Mesodermal cell (in vitro differentiated cells): Measurements from ENCODE around the gene SPRED2.

Source experiments
- H3K27ac ChIP-seq: 2 replicates; pipeline ENCODE4 v1.7.0; 2013; ENCODE audit warnings: mild to moderate bottlenecking, low read depth, low read length, moderate library complexity; ENCODE audit not compliant: severe bottlenecking
- H3K36me3 ChIP-seq: 2 replicates; pipeline ENCODE4 v1.7.1; 2013; ENCODE audit warnings: mild to moderate bottlenecking, low read length, moderate library complexity; ENCODE audit not compliant: control insufficient read depth, insufficient read depth
- H3K4me1 ChIP-seq: one replicate; pipeline ENCODE4 v1.7.1; 2013; ENCODE audit warnings: mild to moderate bottlenecking, low read length; ENCODE audit not compliant: insufficient read depth, control insufficient read depth, poor library complexity, severe bottlenecking
- H3K4me3 ChIP-seq: 2 replicates; pipeline ENCODE4 v1.7.0; 2013; ENCODE audit warnings: low read length, control low read depth, mild to moderate bottlenecking; ENCODE audit not compliant: insufficient read depth, poor library complexity, severe bottlenecking; ENCODE audit errors: extremely low read depth
- H3K9me3 ChIP-seq: 2 replicates; pipeline ENCODE4 v1.7.1; 2013; ENCODE audit warnings: mild to moderate bottlenecking, low read length, moderate library complexity; ENCODE audit not compliant: control insufficient read depth
- WGBS, 2 experiments: methylation state at CpG; one replicate each; pipeline ENCODE4 v1.1.5; 2013; ENCODE audit warnings: missing lambda C conversion rate in 2 of 2; ENCODE audit not compliant: insufficient coverage in 2 of 2; 5-methylcytosine and 5-hydroxymethylcytosine counted together

Gene SPRED2

DNA sequence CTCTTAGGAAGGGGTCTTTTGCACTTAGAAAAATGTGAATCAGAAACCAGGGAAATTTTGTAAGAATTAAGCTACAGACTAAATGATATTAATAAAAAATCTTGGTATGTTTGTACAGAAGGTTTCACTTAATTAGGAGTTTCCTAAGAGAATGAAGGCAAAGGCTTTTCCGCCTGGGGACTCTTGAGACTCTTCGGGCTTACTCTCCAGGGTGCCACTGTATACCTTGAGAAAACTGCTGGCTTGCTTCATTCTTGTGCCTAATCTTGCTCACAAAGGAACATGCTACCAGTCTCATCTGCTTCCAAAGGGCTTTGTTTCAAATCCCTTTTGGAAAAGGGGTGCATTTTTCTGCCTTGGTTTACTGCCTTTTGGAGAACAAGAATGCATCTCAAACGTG is 155.3 kb downstream of the SPRED2 start:
- WGBS, 2 experiments, result 51 to 65% methylated on average over 3 of the region's 3 CpGs
- Histone ChIP-seq H3K27ac (peak overlapping the region; percentile 51), H3K4me1 (peaks cover 50% of the 10 kb centered on the region), H3K9me3 (no peaks in the 10 kb centered on the region), H3K36me3 (peaks cover 13% of the 10 kb centered on the region), H3K4me3 (no peak overlapping the region)

DNA sequence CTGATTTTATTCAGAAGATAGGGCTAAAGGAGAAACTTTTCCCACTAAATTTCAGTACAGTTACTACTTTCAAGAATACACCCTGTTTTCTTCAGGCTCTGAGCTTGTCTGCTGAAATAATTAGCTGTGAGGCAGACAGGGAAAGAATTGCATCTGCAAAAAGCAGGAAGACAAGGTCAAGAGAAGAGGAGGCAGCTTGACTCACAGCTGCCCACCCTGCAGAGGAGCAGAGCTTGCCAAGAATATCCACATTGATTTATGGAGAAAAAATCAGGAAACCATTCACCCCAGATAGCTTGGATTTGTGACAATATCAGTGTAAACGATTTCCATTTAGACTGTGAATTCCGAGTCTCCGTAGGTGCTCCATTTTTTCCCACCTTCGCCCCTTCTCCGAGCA is 155.8 kb downstream of the SPRED2 start:
- Histone ChIP-seq H3K4me3 (no peak overlapping the region), H3K9me3 (no peaks in the 10 kb centered on the region), H3K36me3 (peaks cover 18% of the 10 kb centered on the region), H3K27ac (peak overlapping the region; percentile 46), H3K4me1 (peaks cover 50% of the 10 kb centered on the region)
- 80 to 94% methylated on average over 2 to 5 of the region's 5 CpGs for WGBS, 2 experiments

- H3K4me1 ChIP-seq, result peaks cover 50% of the 10 kb centered on the region
- WGBS, 2 experiments, result 17 to 33% methylated on average over 1 to 3 of the region's 4 CpGs
- peaks cover 24% of the 10 kb centered on the region for H3K36me3 ChIP-seq
Measured at GRCh38 chr2:65275141-65275915, 157.1 kb downstream of the SPRED2 start.

DNA sequence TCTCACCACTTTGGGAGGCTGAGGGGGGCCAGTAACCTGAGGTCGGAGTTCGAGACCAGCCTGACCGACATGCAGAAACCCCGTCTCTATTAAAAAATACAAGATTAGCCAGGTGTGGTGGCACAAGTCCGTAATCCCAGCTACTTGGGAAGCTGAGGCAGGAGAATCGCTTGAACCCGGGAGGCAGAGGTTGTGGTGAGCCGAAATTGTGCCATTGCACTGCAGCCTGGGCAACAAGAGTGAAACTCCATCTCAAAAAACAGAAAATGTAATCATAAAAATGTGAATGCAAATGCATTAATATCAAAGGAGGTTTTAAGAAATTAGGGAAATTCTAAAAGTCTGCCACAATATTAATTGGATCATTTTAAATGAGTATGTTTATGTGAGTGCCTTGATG is 159.1 kb downstream of the SPRED2 start:
- no peak overlapping the region for H3K4me3 ChIP-seq
- 88 to 91% methylated on average over 6 to 7 of the region's 8 CpGs for WGBS, 2 experiments
- no peak overlapping the region for H3K27ac ChIP-seq
- H3K4me1 ChIP-seq, result peaks cover 38% of the 10 kb centered on the region
- H3K36me3 ChIP-seq, result peaks cover 39% of the 10 kb centered on the region
- H3K9me3 ChIP-seq, result no peaks in the 10 kb centered on the region

More at GRCh38 chr2:65275141-65275915, 157.1 kb downstream of the SPRED2 start:
- Histone ChIP-seq H3K4me3 (no peak overlapping the region), H3K9me3 (no peaks in the 10 kb centered on the region), H3K27ac (peak overlapping the region; percentile 49)

- 44 to 100% methylated on average over 1 of the region's 4 CpGs for WGBS, 2 experiments
- no peak overlapping the region for H3K27ac ChIP-seq
- peaks cover 3% of the 10 kb centered on the region for H3K4me1 ChIP-seq
- H3K36me3 ChIP-seq, result peaks cover 68% of the 10 kb centered on the region
- H3K9me3 ChIP-seq, result no peaks in the 10 kb centered on the region
- H3K4me3 ChIP-seq, result no peak overlapping the region
Measured at GRCh38 chr2:65268957-65269356, 163.4 kb downstream of the SPRED2 start.

- 100% methylated on average over 1 of the region's 1 CpG; no CpG with 5 or more reads in 1 of the 2 experiments for WGBS, 2 experiments
- H3K27ac ChIP-seq, result no peak overlapping the region
- H3K4me1 ChIP-seq, result peaks cover 3% of the 10 kb centered on the region
- no peak overlapping the region for H3K4me3 ChIP-seq
- H3K9me3 ChIP-seq, result no peaks in the 10 kb centered on the region
- H3K36me3 ChIP-seq, result peaks cover 70% of the 10 kb centered on the region
Measured at GRCh38 chr2:65267008-65267407, 165.4 kb downstream of the SPRED2 start.

DNA sequence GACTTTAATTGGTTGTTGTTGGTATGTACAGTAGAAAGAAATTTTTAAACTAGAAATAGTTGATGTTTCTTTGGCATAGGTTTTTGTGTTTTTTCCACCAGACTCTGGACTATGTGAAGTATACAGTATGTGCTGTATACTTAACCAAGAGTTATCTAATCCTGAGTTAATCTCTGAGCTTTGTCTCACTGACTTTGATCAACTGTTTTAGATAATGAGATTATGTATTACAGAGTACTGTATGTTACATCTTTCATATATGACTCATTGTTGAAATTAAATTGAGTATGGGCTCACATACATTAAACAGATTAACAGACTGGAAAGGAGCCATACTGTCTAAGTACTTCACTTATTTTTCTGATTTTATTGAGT is 166.7 kb downstream of the SPRED2 start:
- H3K9me3 ChIP-seq, result no peaks in the 10 kb centered on the region
- no peak overlapping the region for H3K27ac ChIP-seq
- no peak overlapping the region for H3K4me3 ChIP-seq
- H3K4me1 ChIP-seq, result peaks cover 3% of the 10 kb centered on the region
- H3K36me3 ChIP-seq, result peaks cover 71% of the 10 kb centered on the region

DNA sequence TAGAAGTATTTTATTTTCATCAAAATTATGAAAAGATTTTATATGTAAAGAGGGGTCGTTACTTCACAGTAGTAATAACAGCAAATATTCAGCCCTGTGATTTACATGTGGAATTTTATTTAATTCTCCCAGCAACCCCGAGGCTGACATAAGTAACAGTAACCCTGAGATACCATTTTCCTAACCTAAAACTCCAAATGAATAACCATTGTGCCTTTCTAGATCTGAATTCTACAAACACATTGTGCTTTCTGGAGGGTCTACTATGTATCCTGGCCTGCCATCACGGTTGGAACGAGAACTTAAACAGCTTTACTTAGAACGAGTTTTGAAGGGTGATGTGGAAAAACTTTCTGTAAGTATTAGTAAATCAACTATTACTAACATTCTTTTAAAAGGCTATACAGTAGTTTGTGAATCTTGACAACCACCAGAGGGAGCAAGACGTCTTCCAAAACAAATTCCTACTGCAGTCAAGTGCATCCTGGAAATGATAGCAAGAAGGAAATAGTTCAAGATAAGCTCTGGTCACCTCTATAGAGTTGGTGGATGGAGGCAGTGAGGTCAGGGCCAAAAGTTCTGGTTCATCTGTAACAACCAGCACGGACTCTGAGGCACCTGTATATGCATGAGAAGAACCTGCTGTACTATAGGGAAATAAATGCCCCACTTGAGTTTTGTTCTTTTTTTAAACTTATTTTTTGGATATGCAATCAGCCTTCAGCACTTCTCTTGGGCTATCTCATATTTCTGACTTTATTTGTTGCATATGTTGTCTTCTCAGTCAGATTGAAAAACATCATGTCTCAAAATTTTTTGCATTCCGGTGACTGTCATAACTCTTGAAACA is 167.4 kb downstream of the SPRED2 start:
- H3K9me3 ChIP-seq, result no peaks in the 10 kb centered on the region
- H3K4me3 ChIP-seq, result no peak overlapping the region
- 69 to 70% methylated on average over 2 to 3 of the region's 8 CpGs for WGBS, 2 experiments
- H3K4me1 ChIP-seq, result peaks cover 3% of the 10 kb centered on the region
- H3K36me3 ChIP-seq, result peaks cover 67% of the 10 kb centered on the region
- no peak overlapping the region for H3K27ac ChIP-seq

DNA sequence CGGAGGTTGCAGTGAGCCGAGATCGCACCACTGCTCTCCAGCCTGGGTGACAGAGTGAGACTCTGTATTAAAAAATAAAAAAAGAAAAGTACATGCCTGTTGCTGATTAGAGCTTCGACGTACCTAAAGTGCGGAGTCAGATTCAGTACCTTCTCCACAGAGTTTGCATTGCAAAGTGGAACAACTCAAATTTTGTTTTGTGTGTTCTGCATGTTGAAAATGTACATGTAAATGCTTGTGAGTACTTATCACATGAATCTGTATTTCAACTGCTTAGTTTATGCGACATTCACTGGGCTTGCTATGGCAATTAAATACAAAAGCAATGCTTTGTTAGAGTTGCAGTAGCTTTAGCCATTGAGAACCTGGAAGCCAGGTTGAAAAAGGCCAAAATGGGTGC is 168.4 kb downstream of the SPRED2 start:
- H3K36me3 ChIP-seq, result peaks cover 63% of the 10 kb centered on the region
- no peak overlapping the region for H3K27ac ChIP-seq
- no peak overlapping the region for H3K4me3 ChIP-seq
- 82 to 85% methylated on average over 7 of the region's 7 CpGs for WGBS, 2 experiments
- H3K4me1 ChIP-seq, result peaks cover 3% of the 10 kb centered on the region
- no peaks in the 10 kb centered on the region for H3K9me3 ChIP-seq

DNA sequence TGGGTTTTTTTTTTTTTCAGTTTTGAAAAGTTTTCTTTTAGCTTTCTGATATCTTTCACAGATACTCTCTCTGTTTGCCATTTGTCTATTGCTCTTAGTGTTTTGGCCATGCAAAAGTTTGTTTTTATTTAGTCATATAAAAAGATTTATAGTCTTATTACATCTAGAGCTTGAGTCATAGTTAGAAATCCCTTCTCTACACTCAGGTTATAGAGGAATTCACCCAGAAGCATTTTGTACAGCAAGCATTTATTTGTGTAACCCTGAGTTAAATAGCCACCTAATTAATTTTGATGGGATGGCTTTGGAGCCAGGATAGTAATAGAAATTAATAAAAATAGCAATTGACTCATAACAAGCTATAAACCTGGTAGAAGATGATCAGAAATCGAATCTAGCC is 169.1 kb downstream of the SPRED2 start:
- Histone ChIP-seq H3K4me1 (peaks cover under 1% of the 10 kb centered on the region), H3K27ac (no peak overlapping the region), H3K4me3 (no peak overlapping the region), H3K9me3 (no peaks in the 10 kb centered on the region), H3K36me3 (peaks cover 64% of the 10 kb centered on the region)
- no CpG with 5 or more reads among the region's 1 CpG for WGBS, 2 experiments

DNA sequence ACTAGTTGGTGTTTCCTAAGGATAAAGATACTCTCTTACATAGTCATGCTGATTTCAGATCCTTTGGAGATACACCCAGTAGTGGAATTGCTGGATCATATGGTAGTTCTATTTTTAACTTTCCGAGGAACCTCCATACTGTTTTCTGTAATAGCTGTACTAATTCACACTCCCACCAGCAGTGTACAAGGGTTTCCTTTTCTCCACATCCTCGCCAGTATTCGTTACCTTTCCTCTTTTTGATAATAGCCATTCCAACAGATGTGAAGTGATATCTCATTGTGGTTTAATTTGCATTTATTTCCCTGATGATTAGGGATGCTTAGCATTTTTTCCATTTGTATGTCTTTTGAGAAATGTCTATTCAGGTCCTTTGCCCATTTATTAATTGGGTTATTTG is 170.7 kb downstream of the SPRED2 start:
- Histone ChIP-seq H3K36me3 (peaks cover 53% of the 10 kb centered on the region), H3K27ac (no peak overlapping the region), H3K4me1 (no peaks in the 10 kb centered on the region), H3K4me3 (no peak overlapping the region), H3K9me3 (no peaks in the 10 kb centered on the region)
- WGBS, 2 experiments, result 100% methylated on average over 1 of the region's 3 CpGs; no CpG with 5 or more reads in 1 of the 2 experiments
